GM18858 (cell line): ENCODE data around the gene CFAP58.
"Not testable (repeated sequence)": the region's sequence is repeated elsewhere in the genome, so short reads cannot be mapped to it uniquely, and the experiment has no call there.

Source experiments
- ATAC-seq: cut with Tn5 transposase; IDR thresholded peaks from one replicate; pipeline ENCODE4 v1.9.1; 2021; ENCODE audit not compliant: unreplicated experiment

The CFAP58 gene

GRCh38 chr10:104433669-104434068 is 80.0 kb downstream of the CFAP58 start:
- ATAC-seq = no peak

- no peak for ATAC-seq
Measured at GRCh38 chr10:104434601-104435000, 81.0 kb downstream of the CFAP58 start.

GRCh38 chr10:104435822-104436221 is 82.2 kb downstream of the CFAP58 start:
- ATAC-seq = no peak

GRCh38 chr10:104437226-104437625 is 83.6 kb downstream of the CFAP58 start:
- no peak for ATAC-seq

- no peak for ATAC-seq
Measured at GRCh38 chr10:104440221-104440620, 86.6 kb downstream of the CFAP58 start.

GRCh38 chr10:104441329-104442000 is 87.8 kb downstream of the CFAP58 start:
- no peak for ATAC-seq

- no peak for ATAC-seq
Measured at GRCh38 chr10:104445359-104445758, 91.7 kb downstream of the CFAP58 start.

GRCh38 chr10:104446151-104446550 is 92.5 kb downstream of the CFAP58 start:
- no peak for ATAC-seq

- no peak for ATAC-seq
Measured at GRCh38 chr10:104447331-104447730, 93.7 kb downstream of the CFAP58 start.

GRCh38 chr10:104447906-104448305 is 94.3 kb downstream of the CFAP58 start:
- ATAC-seq = no peak

- ATAC-seq = no peak
Measured at GRCh38 chr10:104449391-104449790, 95.8 kb downstream of the CFAP58 start.

GRCh38 chr10:104450490-104450889 is 96.9 kb downstream of the CFAP58 start:
- ATAC-seq = no peak

GRCh38 chr10:104450954-104451353 is 97.3 kb downstream of the CFAP58 start:
- no peak for ATAC-seq

- no peak for ATAC-seq
Measured at GRCh38 chr10:104452977-104453376, 99.3 kb downstream of the CFAP58 start.

- ATAC-seq = no peak
Measured at GRCh38 chr10:104456802-104457542, 103.3 kb downstream of the CFAP58 start.

- ATAC-seq = no peak
Measured at GRCh38 chr10:104457543-104457828, 103.9 kb downstream of the CFAP58 start.

GRCh38 chr10:104465575-104465974 is 111.9 kb downstream of the CFAP58 start:
- not testable (repeated sequence) for ATAC-seq

GRCh38 chr10:104468818-104469217 is 115.2 kb downstream of the CFAP58 start:
- not testable (repeated sequence) for ATAC-seq

- ATAC-seq = no peak
Measured at GRCh38 chr10:104472505-104472904, 118.9 kb downstream of the CFAP58 start.

GRCh38 chr10:104472957-104473745 is 119.5 kb downstream of the CFAP58 start:
- ATAC-seq = no peak

- ATAC-seq = no peak
Measured at GRCh38 chr10:104478380-104478779, 124.7 kb downstream of the CFAP58 start.
